Stomach (tissue), 9 donors: ENCODE measurements around the gene EEFSEC. TPM values are rescaled to one million over a fixed set of nuclear protein-coding genes. Genes with fewer than 3 reads are reported as not detected.

Experiments
- DNase-seq, 2 donors: peaks; one replicate each; pipeline versions ENCODE4 v3.0.0 to v3.0.0-alpha.2; 2013 to 2019
- H3K27ac ChIP-seq, 5 donors: fragments of 200-600 bp in 4 of 5; sonication (generic) in 4 of 5; one replicate each; pipeline ENCODE4 v1.5.1; 2013 to 2019; ENCODE audit warnings: mild to moderate bottlenecking in 1 of 5, moderate library complexity in 1 of 5
- H3K27me3 ChIP-seq, 3 donors: fragments of 200-600 bp; sonication (generic); one replicate each; pipeline ENCODE4 v1.5.1; 2017 to 2019; ENCODE audit warnings: mixed run types in 1 of 3
- H3K36me3 ChIP-seq, 4 donors: fragments of 200-600 bp; sonication (generic); 1 replicate in 3 of 4; 2 replicates in 1 of 4; pipeline ENCODE4 v1.5.1; 2016 to 2019
- H3K4me1 ChIP-seq, 4 donors: fragments of 200-600 bp; sonication (generic); one replicate each; pipeline ENCODE4 v1.5.1; 2016 to 2019
- H3K4me3 ChIP-seq, 4 donors: fragments of 200-600 bp; sonication (generic) in 3 of 4; one replicate each; pipeline ENCODE4 v1.5.1; 2016 to 2019; ENCODE audit warnings: mild to moderate bottlenecking in 1 of 4
- H3K9me3 ChIP-seq, 4 donors: fragments of 200-600 bp; sonication (generic); one replicate each; pipeline ENCODE4 v1.5.1; 2016 to 2019
- EP300 ChIP-seq: sonication (generic); formaldehyde crosslinking; IDR thresholded peaks from one replicate; pipeline ENCODE4 v1.6.1; 2017; ENCODE audit warnings: antibody characterized with exemption
- POLR2A ChIP-seq, 4 donors: fragments of 450-650 bp; IDR thresholded peaks; one replicate each; pipeline ENCODE4 v1.6.1; 2016; ENCODE audit warnings: antibody characterized with exemption in 4 of 4, control low read depth in 2 of 4, mild to moderate bottlenecking in 1 of 4, moderate library complexity in 1 of 4
- POLR2AphosphoS5 ChIP-seq, 3 donors: sonication (generic); formaldehyde crosslinking; IDR thresholded peaks; one replicate each; pipeline ENCODE4 v1.6.1; 2016; ENCODE audit warnings: antibody characterized with exemption in 3 of 3
- WGBS, 5 donors: extraction: QIAGEN DNeasy Blood & Tissue Kit in 3 of 5; methylation state at CpG; one replicate each; pipeline versions ENCODE4 v1.1.5 to v1.1.7; 2013 to 2018; 5-methylcytosine and 5-hydroxymethylcytosine counted together
- intact Hi-C: fragments of 100-400 bp; cut with DNase I; formaldehyde crosslinking; loops from one replicate; pipeline ENCODE4 v1.15.1; 2023; ENCODE audit warnings: low total_unique reads
- polyA plus RNA-seq, 3 donors: library from polyadenylated mRNA; stranded (reverse); fragments of 200-250 nt; gene quantifications; one replicate each; pipeline ENCODE4 v1.2.3, GENCODE V29; 2013
- total RNA-seq, 5 donors: library from RNA; depleted of rRNA; stranded (reverse); fragments of >200 nt; gene quantifications; one replicate each; pipeline versions ENCODE4 v1.1.0 to v1.2.3, GENCODE V29; 2014 to 2016
- TF ChIP-seq, protein P1 (sequence below), 7 experiments: fragments of 450-650 bp in 4 of 7; fragments of 200-600 bp in 3 of 7; sonication (generic) in 3 of 7; IDR thresholded peaks; one replicate each; pipeline ENCODE4 v1.5.1; 2016 to 2019; ENCODE audit warnings: antibody characterized with exemption in 7 of 7, control low read depth in 2 of 7, mild to moderate bottlenecking in 1 of 7
- donor health status: healthy with polysubstance abuse.
- donor health status: Bipolar disorder and iron deficiency.
- donor health status: healthy.

EEFSEC gene
- total and polyA plus RNA-seq, 8 donors = 5.0 to 39.1 (median 13.2) TPM

DNA sequence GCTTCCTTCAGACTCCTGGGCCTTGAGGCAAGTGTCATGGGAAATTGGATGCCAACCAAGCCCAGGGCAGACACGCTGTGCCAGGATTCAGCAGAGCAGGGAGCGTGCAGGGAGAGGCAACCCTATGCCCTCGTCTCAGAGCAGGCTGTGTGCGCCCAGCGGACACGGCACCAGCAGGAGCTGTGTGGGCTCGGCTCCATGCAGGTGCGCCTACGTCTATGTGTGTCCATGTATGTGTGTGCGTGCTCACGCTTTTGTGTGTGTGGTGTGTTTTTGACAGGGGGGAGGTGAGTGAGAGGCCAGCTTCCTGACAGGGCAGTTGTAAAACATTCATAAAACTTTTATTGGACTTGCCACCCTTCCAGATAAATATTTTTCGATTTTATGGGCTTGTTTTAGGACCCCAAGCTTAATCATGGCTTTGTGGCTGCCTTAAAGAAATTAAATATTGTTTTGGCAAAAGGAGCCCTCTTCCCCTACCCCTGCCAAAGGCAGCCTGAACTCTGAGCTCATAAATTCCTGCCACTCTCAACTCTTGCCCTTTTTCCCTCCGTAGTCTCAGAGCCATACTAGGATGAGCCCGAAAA is 229.0 kb downstream of the EEFSEC start:
- no peaks in the 10 kb centered on the region for H3K36me3 ChIP-seq
- TF ChIP-seq POLR2AphosphoS5 (IDR thresholded peaks at IDR 0.05) (no peak), EP300 (no peak), POLR2A (IDR thresholded peaks at IDR 0.05) (no peak)
- TF ChIP-seq, protein P1, sequence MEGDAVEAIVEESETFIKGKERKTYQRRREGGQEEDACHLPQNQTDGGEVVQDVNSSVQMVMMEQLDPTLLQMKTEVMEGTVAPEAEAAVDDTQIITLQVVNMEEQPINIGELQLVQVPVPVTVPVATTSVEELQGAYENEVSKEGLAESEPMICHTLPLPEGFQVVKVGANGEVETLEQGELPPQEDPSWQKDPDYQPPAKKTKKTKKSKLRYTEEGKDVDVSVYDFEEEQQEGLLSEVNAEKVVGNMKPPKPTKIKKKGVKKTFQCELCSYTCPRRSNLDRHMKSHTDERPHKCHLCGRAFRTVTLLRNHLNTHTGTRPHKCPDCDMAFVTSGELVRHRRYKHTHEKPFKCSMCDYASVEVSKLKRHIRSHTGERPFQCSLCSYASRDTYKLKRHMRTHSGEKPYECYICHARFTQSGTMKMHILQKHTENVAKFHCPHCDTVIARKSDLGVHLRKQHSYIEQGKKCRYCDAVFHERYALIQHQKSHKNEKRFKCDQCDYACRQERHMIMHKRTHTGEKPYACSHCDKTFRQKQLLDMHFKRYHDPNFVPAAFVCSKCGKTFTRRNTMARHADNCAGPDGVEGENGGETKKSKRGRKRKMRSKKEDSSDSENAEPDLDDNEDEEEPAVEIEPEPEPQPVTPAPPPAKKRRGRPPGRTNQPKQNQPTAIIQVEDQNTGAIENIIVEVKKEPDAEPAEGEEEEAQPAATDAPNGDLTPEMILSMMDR (IDR thresholded peaks at IDR 0.05) = no peak
- H3K4me3 ChIP-seq = no peak overlapping the region
- H3K27ac ChIP-seq = peak overlapping the region in 3 of 5 donors; percentile 13 to 54 (median 26)
- peak in 1 of 2 donors; percentile 77 for DNase-seq
- H3K27me3 ChIP-seq = no peaks in the 10 kb centered on the region
- WGBS, 5 donors = 44 to 62% (median 55%) methylated on average over 13 to 14 of the region's 14 CpGs
- H3K9me3 ChIP-seq = no peaks in the 10 kb centered on the region
- intact Hi-C loops = no loop called here
- peaks cover 37 to 69% (median 54%) of the 10 kb centered on the region in 4 donors for H3K4me1 ChIP-seq

DNA sequence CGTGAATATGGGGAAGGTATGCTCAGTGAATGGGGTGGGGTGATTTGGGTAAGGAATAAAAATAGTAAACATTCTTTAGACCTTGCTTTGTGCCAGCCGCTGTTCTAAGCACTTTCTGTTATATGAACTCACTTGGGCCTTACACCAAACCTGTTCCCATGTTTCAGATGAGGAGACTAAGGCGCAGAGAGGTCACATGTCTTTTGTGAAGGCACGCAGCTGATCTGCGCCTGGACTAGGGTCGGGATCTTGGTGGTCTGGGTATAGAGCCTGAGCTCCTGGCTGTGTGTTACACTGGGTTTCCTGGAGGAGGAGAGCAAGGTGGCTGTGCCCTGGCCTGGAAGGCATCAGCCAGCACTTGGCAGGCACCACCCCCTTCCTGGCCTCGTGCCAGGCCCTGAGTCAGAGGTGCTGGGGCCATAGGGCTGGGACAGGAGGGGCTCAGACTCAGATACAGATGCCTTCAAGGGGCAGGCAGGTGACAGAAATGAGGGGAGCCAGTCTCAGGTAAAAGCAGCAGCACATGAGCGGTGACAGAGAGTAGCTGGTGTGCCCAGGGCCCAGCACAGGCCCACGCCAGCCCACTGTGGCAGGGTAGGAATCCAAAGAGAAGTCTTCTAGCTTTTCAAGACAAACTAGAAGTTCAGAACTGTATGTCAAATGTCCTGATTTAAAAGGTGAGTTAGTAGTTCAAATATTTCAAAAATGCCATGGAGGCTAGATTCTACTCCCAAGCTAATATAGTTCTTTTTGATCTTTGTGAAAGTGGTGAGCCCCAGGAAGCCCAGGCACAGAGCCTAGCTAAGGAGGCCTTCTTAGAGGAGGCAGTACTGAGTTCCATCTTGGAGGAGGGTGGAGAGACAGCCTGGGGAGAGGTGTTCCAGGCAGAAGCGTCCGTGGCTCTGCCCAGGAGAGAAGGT is 230.3 kb downstream of the EEFSEC start:
- Histone ChIP-seq H3K36me3 (no peaks in the 10 kb centered on the region), H3K9me3 (no peaks in the 10 kb centered on the region), H3K27me3 (no peaks in the 10 kb centered on the region), H3K27ac (peak overlapping the region; percentile 5 to 52 (median 13)), H3K4me1 (peaks cover 32 to 62% (median 49%) of the 10 kb centered on the region in 4 donors), H3K4me3 (no peak overlapping the region)
- peak; percentile 86 to 92 for DNase-seq
- intact Hi-C loops = no loop called here
- no peak for TF ChIP-seq EP300
- TF ChIP-seq, protein P1 (IDR thresholded peaks at IDR 0.05) = no peak
- no peak for TF ChIP-seq POLR2A (IDR thresholded peaks at IDR 0.05)
- peak in 2 of 3 donors; percentile 5 to 61 for TF ChIP-seq POLR2AphosphoS5 (IDR thresholded peaks at IDR 0.05)
- 61 to 72% (median 66%) methylated on average over 11 of the region's 11 CpGs for WGBS, 5 donors

DNA sequence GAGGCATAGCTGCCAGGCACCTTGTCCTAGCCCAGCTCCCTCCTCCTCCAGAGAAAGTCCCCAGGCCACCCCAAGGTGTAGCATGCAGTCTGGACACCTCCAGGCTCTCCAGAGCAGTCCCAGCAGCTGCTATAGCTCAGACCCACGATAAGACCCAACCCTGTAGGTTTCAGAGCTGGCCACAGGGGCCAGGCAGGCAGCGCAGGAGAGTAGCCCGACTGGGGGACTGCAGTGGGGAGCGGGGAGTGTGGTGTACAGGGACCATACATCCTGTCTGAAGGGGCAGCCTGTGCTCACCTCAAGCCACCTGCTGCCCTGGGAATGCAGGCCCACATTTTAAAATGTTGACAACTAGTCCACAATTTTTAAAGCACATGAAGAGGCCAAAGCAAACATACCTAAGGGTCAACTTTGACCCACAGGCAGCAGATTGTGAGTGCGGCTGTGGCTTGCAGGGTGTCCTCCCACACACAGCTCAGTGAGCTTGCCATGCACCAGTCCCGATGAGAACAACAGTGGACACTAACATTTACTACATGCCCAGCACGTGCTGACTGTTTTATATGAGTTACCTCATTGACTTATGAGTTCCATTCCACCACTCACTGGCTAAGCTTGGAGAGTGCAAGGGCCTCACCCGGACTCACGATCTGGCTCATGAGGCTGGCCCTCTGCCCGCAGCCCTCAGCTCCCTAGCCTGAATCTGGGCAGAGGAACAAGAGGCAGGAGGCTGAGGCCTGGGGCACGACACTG is 232.0 kb downstream of the EEFSEC start:
- peak overlapping the region; percentile 25 to 69 (median 49) for H3K27ac ChIP-seq
- intact Hi-C loops = no loop called here
- DNase-seq = peak; percentile 48 to 77
- no peak for TF ChIP-seq POLR2A (IDR thresholded peaks at IDR 0.05)
- TF ChIP-seq, protein P1 (IDR thresholded peaks at IDR 0.05) = no peak
- peak in 1 of 3 donors; percentile 55 for TF ChIP-seq POLR2AphosphoS5 (IDR thresholded peaks at IDR 0.05)
- no peak for TF ChIP-seq EP300
- 34 to 63% (median 48%) methylated on average over 10 to 11 of the region's 11 CpGs for WGBS, 5 donors
- no peak overlapping the region for H3K4me3 ChIP-seq
- no peaks in the 10 kb centered on the region for H3K9me3 ChIP-seq
- H3K27me3 ChIP-seq = no peaks in the 10 kb centered on the region
- peaks cover 32 to 54% (median 46%) of the 10 kb centered on the region in 4 donors for H3K4me1 ChIP-seq
- no peaks in the 10 kb centered on the region for H3K36me3 ChIP-seq

DNA sequence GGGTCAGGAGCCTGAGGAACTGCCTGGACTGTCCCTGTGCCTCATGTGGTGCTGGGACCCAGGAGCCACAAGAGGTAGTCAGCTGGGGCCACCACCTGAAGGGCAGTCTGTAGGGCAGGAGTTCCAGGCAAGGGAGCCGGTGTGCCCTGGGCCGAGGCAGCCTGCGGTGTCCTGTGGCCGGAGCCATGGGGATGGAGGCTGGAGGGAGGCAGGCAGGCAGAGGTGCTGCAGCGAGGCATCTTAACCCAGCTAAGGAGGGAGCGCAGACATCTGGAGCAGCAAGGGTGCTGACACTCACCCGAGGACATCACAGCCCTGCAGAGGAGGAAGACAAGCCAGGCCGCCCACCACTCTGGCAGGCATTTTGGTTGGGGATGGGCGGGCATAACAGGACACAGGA is 235.7 kb downstream of the EEFSEC start:
- Histone ChIP-seq H3K36me3 (no peaks in the 10 kb centered on the region), H3K4me3 (no peak overlapping the region), H3K4me1 (peaks cover 12 to 25% (median 21%) of the 10 kb centered on the region in 4 donors), H3K27ac (no peak overlapping the region), H3K27me3 (no peaks in the 10 kb centered on the region), H3K9me3 (no peaks in the 10 kb centered on the region)
- 85 to 99% (median 91%) methylated on average over 6 to 9 of the region's 9 CpGs for WGBS, 5 donors
- no peak for TF ChIP-seq POLR2A (IDR thresholded peaks at IDR 0.05)
- no peak for TF ChIP-seq EP300
- TF ChIP-seq, protein P1 (IDR thresholded peaks at IDR 0.05) = no peak
- no peak for TF ChIP-seq POLR2AphosphoS5 (IDR thresholded peaks at IDR 0.05)
- intact Hi-C loops = no loop called here
- DNase-seq = no peak
